ENCODE data around the gene TKT. TPM values are rescaled to one million over a fixed set of nuclear protein-coding genes. Genes with fewer than 3 reads are reported as not detected.
A peak's percentile ranks its signal among the peaks of the same experiment; 100 is the strongest.
"Not testable (repeated sequence)": the region's sequence is repeated elsewhere in the genome, so short reads cannot be mapped to it uniquely, and the experiment has no call there.

TKT gene
- polyA plus RNA-seq, 1 donor from 2014 or later, result 194 TPM

- no peak overlapping the region for H3K4me2 ChIP-seq (ENCODE audit: low read length)
- no peaks in the 10 kb centered on the region for H3K9me3 ChIP-seq (ENCODE audit: low read length)
- no peaks in the 10 kb centered on the region for H4K20me1 ChIP-seq (ENCODE audit: insufficient read depth)
- H3K9ac ChIP-seq (ENCODE audit: low read length), result no peak overlapping the region
- H3K9me2 ChIP-seq (ENCODE audit: insufficient read depth, low read length), result no peaks in the 10 kb centered on the region
- H3K79me2 ChIP-seq (replicated peaks; ENCODE audit: insufficient read depth, low read length), result no peaks in the 10 kb centered on the region
- H3K27me3 ChIP-seq (ENCODE audit: insufficient read depth, low read depth, low read length), result no peaks in the 10 kb centered on the region
- H3K4me3 ChIP-seq (ENCODE audit: low read length), result no peak overlapping the region
- H3F3A ChIP-seq (ENCODE audit: insufficient read depth, low read length, poor library complexity, severe bottlenecking), result no peaks in the 10 kb centered on the region
- TF ChIP-seq EZH2 (IDR thresholded peaks at IDR 0.05; ENCODE audit: borderline replicate concordance, insufficient read depth, low read length, poor library complexity, severe bottlenecking) (no peak), SMC3 (conservative IDR thresholded peaks at IDR 0.05; ENCODE audit: poor library complexity) (no peak), POLR2AphosphoS5 (IDR thresholded peaks at IDR 0.05) (no peak)
- no peak overlapping the region for H3K27ac ChIP-seq (ENCODE audit: low read length)
- H3K36me3 ChIP-seq (ENCODE audit: insufficient read depth, low read length), result peaks cover 3% of the 10 kb centered on the region
- no peak overlapping the region for H2AFZ ChIP-seq (ENCODE audit: low read depth, low read length)
Measured at GRCh38 chr3:53303549-53303948, 47.7 kb upstream of the TKT start.

DNA sequence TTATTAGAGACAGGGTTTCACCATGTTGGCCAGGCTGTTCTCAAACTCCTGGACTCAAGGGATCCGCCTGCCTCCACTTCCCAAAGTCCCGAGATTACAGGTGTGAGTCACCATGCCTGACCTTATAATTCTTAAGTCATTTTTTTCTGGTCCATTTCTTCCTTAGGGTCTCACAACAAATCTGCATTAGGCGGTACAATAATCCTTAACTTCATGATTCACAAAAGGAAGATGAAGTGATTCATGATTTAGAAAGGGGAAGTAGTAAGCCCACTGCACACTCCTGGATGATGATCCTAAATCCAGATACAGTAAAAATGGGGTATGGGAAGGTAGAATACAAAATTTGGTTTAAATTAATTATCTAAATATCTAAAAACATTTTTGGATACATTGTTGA is 45.0 kb upstream of the TKT start:
- H3K4me2 ChIP-seq (ENCODE audit: low read length), result no peak overlapping the region
- TF ChIP-seq SMC3 (conservative IDR thresholded peaks at IDR 0.05; ENCODE audit: poor library complexity) (no peak), POLR2AphosphoS5 (IDR thresholded peaks at IDR 0.05) (no peak), EZH2 (IDR thresholded peaks at IDR 0.05; ENCODE audit: borderline replicate concordance, insufficient read depth, low read length, poor library complexity, severe bottlenecking) (no peak), TAF1 (IDR thresholded peaks at IDR 0.05; ENCODE audit: low read depth) (no peak), MXI1 (conservative IDR thresholded peaks at IDR 0.05; ENCODE audit: poor library complexity, severe bottlenecking) (no peak), RAD21 (conservative IDR thresholded peaks at IDR 0.05) (no peak), REST (IDR thresholded peaks at IDR 0.05; ENCODE audit: borderline replicate concordance) (no peak)
- TF ChIP-seq, protein P1, sequence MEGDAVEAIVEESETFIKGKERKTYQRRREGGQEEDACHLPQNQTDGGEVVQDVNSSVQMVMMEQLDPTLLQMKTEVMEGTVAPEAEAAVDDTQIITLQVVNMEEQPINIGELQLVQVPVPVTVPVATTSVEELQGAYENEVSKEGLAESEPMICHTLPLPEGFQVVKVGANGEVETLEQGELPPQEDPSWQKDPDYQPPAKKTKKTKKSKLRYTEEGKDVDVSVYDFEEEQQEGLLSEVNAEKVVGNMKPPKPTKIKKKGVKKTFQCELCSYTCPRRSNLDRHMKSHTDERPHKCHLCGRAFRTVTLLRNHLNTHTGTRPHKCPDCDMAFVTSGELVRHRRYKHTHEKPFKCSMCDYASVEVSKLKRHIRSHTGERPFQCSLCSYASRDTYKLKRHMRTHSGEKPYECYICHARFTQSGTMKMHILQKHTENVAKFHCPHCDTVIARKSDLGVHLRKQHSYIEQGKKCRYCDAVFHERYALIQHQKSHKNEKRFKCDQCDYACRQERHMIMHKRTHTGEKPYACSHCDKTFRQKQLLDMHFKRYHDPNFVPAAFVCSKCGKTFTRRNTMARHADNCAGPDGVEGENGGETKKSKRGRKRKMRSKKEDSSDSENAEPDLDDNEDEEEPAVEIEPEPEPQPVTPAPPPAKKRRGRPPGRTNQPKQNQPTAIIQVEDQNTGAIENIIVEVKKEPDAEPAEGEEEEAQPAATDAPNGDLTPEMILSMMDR (IDR thresholded peaks at IDR 0.05; ENCODE audit: poor library complexity, severe bottlenecking), result no peak
- no peaks in the 10 kb centered on the region for H3F3A ChIP-seq (ENCODE audit: insufficient read depth, low read length, poor library complexity, severe bottlenecking)
- no peaks in the 10 kb centered on the region for H3K79me2 ChIP-seq (replicated peaks; ENCODE audit: insufficient read depth, low read length)
- H3K9me3 ChIP-seq (ENCODE audit: low read length), result no peaks in the 10 kb centered on the region
- H3K36me3 ChIP-seq (ENCODE audit: insufficient read depth, low read length), result no peaks in the 10 kb centered on the region
- no peaks in the 10 kb centered on the region for H4K20me1 ChIP-seq (ENCODE audit: insufficient read depth)
- no peak overlapping the region for H3K4me3 ChIP-seq (ENCODE audit: low read length)
- no peak overlapping the region for H3K27ac ChIP-seq (ENCODE audit: low read length)
- no peak overlapping the region for H2AFZ ChIP-seq (ENCODE audit: low read depth, low read length)
- H3K9ac ChIP-seq (ENCODE audit: low read length), result no peak overlapping the region
- H3K27me3 ChIP-seq (ENCODE audit: insufficient read depth, low read depth, low read length), result no peaks in the 10 kb centered on the region
- no peaks in the 10 kb centered on the region for H3K9me2 ChIP-seq (ENCODE audit: insufficient read depth, low read length)

- H3K36me3 ChIP-seq (ENCODE audit: insufficient read depth, low read length); H3K9me2 ChIP-seq (ENCODE audit: insufficient read depth, low read length); H3K9ac ChIP-seq (ENCODE audit: low read length); H3K4me2 ChIP-seq (ENCODE audit: low read length); H3K27me3 ChIP-seq (ENCODE audit: insufficient read depth, low read depth, low read length); H2AFZ ChIP-seq (ENCODE audit: low read depth, low read length); H3K9me3 ChIP-seq (ENCODE audit: low read length); H3K79me2 ChIP-seq (replicated peaks; ENCODE audit: insufficient read depth, low read length); H4K20me1 ChIP-seq (ENCODE audit: insufficient read depth); H3K4me3 ChIP-seq (ENCODE audit: low read length); H3F3A ChIP-seq (ENCODE audit: insufficient read depth, low read length, poor library complexity, severe bottlenecking); H3K27ac ChIP-seq (ENCODE audit: low read length): not testable (repeated sequence)
- TF ChIP-seq, protein P1 (IDR thresholded peaks at IDR 0.05; ENCODE audit: poor library complexity, severe bottlenecking), result peak; percentile 94
- TF ChIP-seq SMC3 (conservative IDR thresholded peaks at IDR 0.05; ENCODE audit: poor library complexity) (peak; percentile 90), RAD21 (conservative IDR thresholded peaks at IDR 0.05) (peak; percentile 94)
Measured at GRCh38 chr3:53299611-53300023, 43.8 kb upstream of the TKT start.

All from neural cell (in vitro differentiated cells).